T47D (cell line): ENCODE measurements around the gene TGM1.
"Not testable (repeated sequence)": the region's sequence is repeated elsewhere in the genome, so short reads cannot be mapped to it uniquely, and the experiment has no call there.

Source experiments
- DNase-seq, 2 experiments: peaks; one replicate each; pipeline versions ENCODE4 v3.0.0 to v3.0.0-alpha.2; 2011 to 2012; ENCODE audit warnings: low read depth in 1 of 2, low spot score in 1 of 2
- JUND ChIP-seq: IDR thresholded peaks from 2 replicates; pipeline ENCODE4 v1.6.1; 2012; ENCODE audit warnings: low read depth
- in situ Hi-C: cut with HindIII; loops from 2 replicates; pipeline ENCODE4 v1.10.0; 2016; ENCODE audit warnings: low sequenced_read_pairs, low pct_unique_long_range_greater_than_20kb

Gene TGM1

GRCh38 chr14:24224618-24225071 is 38.3 kb downstream of the TGM1 start:
- in situ Hi-C loops = no loop called here
- DNase-seq = no peak
- no peak for TF ChIP-seq JUND

- DNase-seq, in situ Hi-C loops: not testable (repeated sequence)
These were observed 40.0 kb downstream of the TGM1 start for GRCh38 chr14:24222987-24223386.

- in situ Hi-C loops = no loop called here
- no peak for TF ChIP-seq JUND
- DNase-seq = no peak
These were observed 43.5 kb downstream of the TGM1 start for GRCh38 chr14:24219521-24219920.

GRCh38 chr14:24219080-24219479 is 43.9 kb downstream of the TGM1 start:
- in situ Hi-C loops = no loop called here
- DNase-seq = no peak
- no peak for TF ChIP-seq JUND

GRCh38 chr14:24216876-24217275 is 46.1 kb downstream of the TGM1 start:
- DNase-seq = not testable (repeated sequence)

GRCh38 chr14:24216345-24216699 is 46.7 kb downstream of the TGM1 start:
- no peak for DNase-seq
- in situ Hi-C loops = no loop called here
- no peak for TF ChIP-seq JUND

More at GRCh38 chr14:24216876-24217275, 46.1 kb downstream of the TGM1 start:
- in situ Hi-C loops = not testable (repeated sequence)

GRCh38 chr14:24215495-24216344 is 47.3 kb downstream of the TGM1 start, which contains the start of gene MDP1:
Gene MDP1, minus strand, starts transcription at chr14:24216066. Its CDS starts 111 bp downstream, at chr14:24215955.
- TF ChIP-seq JUND = no peak
- DNase-seq = peak; percentile 69 to 85
- in situ Hi-C loops = no loop called here

- TF ChIP-seq JUND = no peak
- in situ Hi-C loops = no loop called here
- DNase-seq = no peak
These were observed 48.9 kb downstream of the TGM1 start for GRCh38 chr14:24213866-24214662.

GRCh38 chr14:24212924-24213865 is 49.8 kb downstream of the TGM1 start, which contains the start of gene CHMP4A:
Gene CHMP4A, minus strand, starts transcription at chr14:24213488. Its CDS starts 49 bp downstream, at chr14:24213439.
- DNase-seq = peak; percentile 87 to 96
- in situ Hi-C loops = no loop called here
- TF ChIP-seq JUND = no peak

- in situ Hi-C loops = no loop called here
- no peak for TF ChIP-seq JUND
- DNase-seq = no peak
These were observed 51.7 kb downstream of the TGM1 start for GRCh38 chr14:24211311-24211710.

GRCh38 chr14:24207625-24208024 is 55.4 kb downstream of the TGM1 start:
- no peak for DNase-seq
- in situ Hi-C loops = no loop called here
- TF ChIP-seq JUND = no peak

GRCh38 chr14:24207104-24207551 is 55.8 kb downstream of the TGM1 start:
- no peak for TF ChIP-seq JUND
- in situ Hi-C loops = no loop called here
- no peak for DNase-seq
